Testis (tissue), 3 donors: ENCODE measurements around the gene PTPN9. TPM values are rescaled to one million over a fixed set of nuclear protein-coding genes. Genes with fewer than 3 reads are reported as not detected.
"Not testable (repeated sequence)": the region's sequence is repeated elsewhere in the genome, so short reads cannot be mapped to it uniquely, and the experiment has no call there.

Source experiments
- DNase-seq: peaks from one replicate; pipeline ENCODE4 v3.0.0-alpha.2; 2019
- H3K27ac ChIP-seq, 2 donors: fragments of 200-600 bp; sonication (generic); one replicate each; pipeline ENCODE4 v1.5.1; 2019
- H3K27me3 ChIP-seq: fragments of 200-600 bp; sonication (generic); one replicate; pipeline ENCODE4 v1.5.1; 2019
- H3K36me3 ChIP-seq: fragments of 200-600 bp; sonication (generic); one replicate; pipeline ENCODE4 v1.5.1; 2017; ENCODE audit warnings: low read depth; ENCODE audit errors: missing control alignments
- H3K4me1 ChIP-seq: fragments of 200-600 bp; sonication (generic); one replicate; pipeline ENCODE4 v1.5.1; 2019
- H3K4me3 ChIP-seq, 2 donors: fragments of 200-600 bp; sonication (generic); one replicate each; pipeline ENCODE4 v1.5.1; 2017 to 2019
- H3K9me3 ChIP-seq: fragments of 200-600 bp; sonication (generic); one replicate; pipeline ENCODE4 v1.5.1; 2017
- POLR2A ChIP-seq: fragments of 450-650 bp; IDR thresholded peaks from one replicate; pipeline ENCODE4 v1.6.1; 2017; ENCODE audit warnings: antibody characterized with exemption, mild to moderate bottlenecking, moderate library complexity
- WGBS, 2 donors: methylation state at CpG; one replicate each; pipeline ENCODE4 v1.1.5; 2018; 5-methylcytosine and 5-hydroxymethylcytosine counted together
- intact Hi-C: fragments of 100-400 bp; cut with DNase I; formaldehyde crosslinking; loops from one replicate; pipeline ENCODE4 v1.15.1; 2023; ENCODE audit warnings: low total_unique reads
- polyA plus RNA-seq: library from polyadenylated mRNA; stranded (reverse); fragments of 350-450 nt; fragmentation: Illumina TruSeq; extraction: RNeasy Lipid Tissue Mini Kit (QIAGEN cat#74804); gene quantifications from one replicate; pipeline ENCODE4 v1.2.3, GENCODE V29; 2014; ENCODE audit warnings: low read depth, low replicate concordance; ENCODE audit not compliant: insufficient read depth
- total RNA-seq, 2 donors: library from RNA; depleted of rRNA; stranded (reverse); fragments of >200 nt; gene quantifications; one replicate each; pipeline ENCODE4 v1.2.3, GENCODE V29; 2016
- TF ChIP-seq, protein P1 (sequence below), 3 experiments: fragments of 450-650 bp in 2 of 3; fragments of 200-600 bp in 1 of 3; sonication (generic) in 1 of 3; IDR thresholded peaks; one replicate each; pipeline ENCODE4 v1.5.1; 2016 to 2019; ENCODE audit warnings: antibody characterized with exemption in 3 of 3, mild to moderate bottlenecking in 2 of 3, moderate library complexity in 1 of 3

The PTPN9 gene
- total and polyA plus RNA-seq, 3 donors from 2014 or later, result 14.1 to 20.3 (median 16.3) TPM

- 79 to 83% methylated on average over 3 of the region's 3 CpGs for WGBS, 2 donors
These were observed 133.0 kb downstream of the PTPN9 start for GRCh38 chr15:75446151-75446550.

GRCh38 chr15:75445324-75445723 is 133.8 kb downstream of the PTPN9 start:
- DNase-seq, H3K27ac ChIP-seq, H3K36me3 ChIP-seq, intact Hi-C loops, H3K4me3 ChIP-seq, H3K9me3 ChIP-seq, H3K27me3 ChIP-seq: not testable (repeated sequence)
- WGBS, 2 donors, result 87 to 92% methylated on average over 10 of the region's 10 CpGs
- H3K4me1 ChIP-seq, result peaks cover 12% of the 10 kb centered on the region

More at GRCh38 chr15:75446151-75446550, 133.0 kb downstream of the PTPN9 start:
- peaks cover 12% of the 10 kb centered on the region for H3K4me1 ChIP-seq
- H3K4me3 ChIP-seq, result no peak overlapping the region
- intact Hi-C loops, result no loop called here
- H3K27me3 ChIP-seq, result no peaks in the 10 kb centered on the region
- H3K36me3 ChIP-seq, result no peaks in the 10 kb centered on the region
- no peak for TF ChIP-seq POLR2A
- TF ChIP-seq, protein P1, sequence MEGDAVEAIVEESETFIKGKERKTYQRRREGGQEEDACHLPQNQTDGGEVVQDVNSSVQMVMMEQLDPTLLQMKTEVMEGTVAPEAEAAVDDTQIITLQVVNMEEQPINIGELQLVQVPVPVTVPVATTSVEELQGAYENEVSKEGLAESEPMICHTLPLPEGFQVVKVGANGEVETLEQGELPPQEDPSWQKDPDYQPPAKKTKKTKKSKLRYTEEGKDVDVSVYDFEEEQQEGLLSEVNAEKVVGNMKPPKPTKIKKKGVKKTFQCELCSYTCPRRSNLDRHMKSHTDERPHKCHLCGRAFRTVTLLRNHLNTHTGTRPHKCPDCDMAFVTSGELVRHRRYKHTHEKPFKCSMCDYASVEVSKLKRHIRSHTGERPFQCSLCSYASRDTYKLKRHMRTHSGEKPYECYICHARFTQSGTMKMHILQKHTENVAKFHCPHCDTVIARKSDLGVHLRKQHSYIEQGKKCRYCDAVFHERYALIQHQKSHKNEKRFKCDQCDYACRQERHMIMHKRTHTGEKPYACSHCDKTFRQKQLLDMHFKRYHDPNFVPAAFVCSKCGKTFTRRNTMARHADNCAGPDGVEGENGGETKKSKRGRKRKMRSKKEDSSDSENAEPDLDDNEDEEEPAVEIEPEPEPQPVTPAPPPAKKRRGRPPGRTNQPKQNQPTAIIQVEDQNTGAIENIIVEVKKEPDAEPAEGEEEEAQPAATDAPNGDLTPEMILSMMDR (IDR thresholded peaks at IDR 0.05), result no peak
- H3K9me3 ChIP-seq, result no peaks in the 10 kb centered on the region
- no peak overlapping the region for H3K27ac ChIP-seq
- DNase-seq, result no peak

GRCh38 chr15:75443972-75444453 is 135.1 kb downstream of the PTPN9 start:
- WGBS, 2 donors, result 84 to 86% methylated on average over 8 of the region's 8 CpGs
- H3K36me3 ChIP-seq, DNase-seq, intact Hi-C loops, H3K4me1 ChIP-seq, H3K4me3 ChIP-seq, H3K9me3 ChIP-seq, H3K27ac ChIP-seq, H3K27me3 ChIP-seq: not testable (repeated sequence)

DNA sequence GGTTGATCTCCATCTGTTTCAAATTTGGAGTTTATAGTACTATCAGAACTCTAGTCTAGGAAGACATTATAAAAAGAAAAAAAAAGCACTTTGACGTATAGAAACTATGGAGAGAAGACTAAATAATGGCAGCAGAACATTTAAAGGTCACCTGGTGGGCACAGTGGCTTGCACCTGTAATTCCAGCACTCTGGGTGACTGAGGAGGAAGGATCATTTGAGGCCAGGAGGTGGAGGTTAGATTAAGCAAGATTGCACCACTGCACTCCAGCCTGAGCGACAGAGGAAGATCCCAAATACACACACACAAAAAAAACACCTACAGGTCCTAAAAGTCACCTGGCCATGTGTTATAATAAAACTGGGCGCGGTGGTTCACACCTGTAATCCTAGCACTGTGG is 141.4 kb downstream of the PTPN9 start:
- Histone ChIP-seq H3K4me1 (no peaks in the 10 kb centered on the region), H3K4me3 (no peak overlapping the region), H3K36me3 (no peaks in the 10 kb centered on the region), H3K27me3 (no peaks in the 10 kb centered on the region), H3K9me3 (no peaks in the 10 kb centered on the region), H3K27ac (no peak overlapping the region)
- DNase-seq, result no peak
- TF ChIP-seq POLR2A, result no peak
- TF ChIP-seq, protein P1 (IDR thresholded peaks at IDR 0.05), result no peak
- WGBS, 2 donors, result 93 to 98% methylated on average over 4 of the region's 4 CpGs
- intact Hi-C loops, result no loop called here

DNA sequence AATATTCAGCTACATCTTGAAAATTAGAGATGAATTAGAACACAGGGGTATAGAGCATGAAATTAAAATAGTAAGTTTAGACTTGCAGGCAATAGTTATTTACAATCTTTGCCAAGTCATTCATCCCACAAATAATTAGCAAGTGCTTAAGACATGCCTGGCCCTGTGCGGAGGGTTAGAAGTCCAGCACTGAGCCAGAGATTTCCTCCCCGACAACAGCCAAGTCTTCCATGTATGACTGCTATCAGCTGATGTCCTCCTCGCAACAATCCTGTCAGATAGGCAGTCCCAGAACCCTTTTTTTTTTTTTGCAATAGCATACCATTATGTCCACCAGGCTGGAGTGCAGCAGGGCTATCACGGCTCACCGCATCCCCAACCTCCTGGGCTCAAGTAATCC is 142.2 kb downstream of the PTPN9 start:
- 55 to 63% methylated on average over 5 of the region's 5 CpGs for WGBS, 2 donors
- Histone ChIP-seq H3K4me1 (no peaks in the 10 kb centered on the region), H3K27ac (no peak overlapping the region), H3K9me3 (no peaks in the 10 kb centered on the region), H3K4me3 (no peak overlapping the region), H3K27me3 (no peaks in the 10 kb centered on the region), H3K36me3 (no peaks in the 10 kb centered on the region)
- TF ChIP-seq, protein P1 (IDR thresholded peaks at IDR 0.05), result no peak
- intact Hi-C loops, result no loop called here
- no peak for DNase-seq

GRCh38 chr15:75431682-75432081 is 147.4 kb downstream of the PTPN9 start:
- peaks cover 3% of the 10 kb centered on the region for H3K4me1 ChIP-seq
- no peak overlapping the region for H3K4me3 ChIP-seq
- no peak for DNase-seq
- TF ChIP-seq, protein P1 (IDR thresholded peaks at IDR 0.05), result no peak
- no peak for TF ChIP-seq POLR2A
- no peaks in the 10 kb centered on the region for H3K36me3 ChIP-seq
- no peaks in the 10 kb centered on the region for H3K27me3 ChIP-seq
- intact Hi-C loops, result no loop called here
- WGBS, 2 donors, result 48 to 54% methylated on average over 1 of the region's 1 CpG
- H3K9me3 ChIP-seq, result no peaks in the 10 kb centered on the region
- H3K27ac ChIP-seq, result no peak overlapping the region
